AML-193 (cell line): ENCODE data around the gene CRYGD.
A peak's percentile ranks its signal among the peaks of the same experiment; 100 is the strongest.
"Not testable (repeated sequence)": the region's sequence is repeated elsewhere in the genome, so short reads cannot be mapped to it uniquely, and the experiment has no call there.

ENCODE experiments used
- DNase-seq, 2 experiments: peaks; one replicate each; lab custom pipeline; 2025; lab: John Stamatoyannopoulos, UW

The CRYGD gene

DNA sequence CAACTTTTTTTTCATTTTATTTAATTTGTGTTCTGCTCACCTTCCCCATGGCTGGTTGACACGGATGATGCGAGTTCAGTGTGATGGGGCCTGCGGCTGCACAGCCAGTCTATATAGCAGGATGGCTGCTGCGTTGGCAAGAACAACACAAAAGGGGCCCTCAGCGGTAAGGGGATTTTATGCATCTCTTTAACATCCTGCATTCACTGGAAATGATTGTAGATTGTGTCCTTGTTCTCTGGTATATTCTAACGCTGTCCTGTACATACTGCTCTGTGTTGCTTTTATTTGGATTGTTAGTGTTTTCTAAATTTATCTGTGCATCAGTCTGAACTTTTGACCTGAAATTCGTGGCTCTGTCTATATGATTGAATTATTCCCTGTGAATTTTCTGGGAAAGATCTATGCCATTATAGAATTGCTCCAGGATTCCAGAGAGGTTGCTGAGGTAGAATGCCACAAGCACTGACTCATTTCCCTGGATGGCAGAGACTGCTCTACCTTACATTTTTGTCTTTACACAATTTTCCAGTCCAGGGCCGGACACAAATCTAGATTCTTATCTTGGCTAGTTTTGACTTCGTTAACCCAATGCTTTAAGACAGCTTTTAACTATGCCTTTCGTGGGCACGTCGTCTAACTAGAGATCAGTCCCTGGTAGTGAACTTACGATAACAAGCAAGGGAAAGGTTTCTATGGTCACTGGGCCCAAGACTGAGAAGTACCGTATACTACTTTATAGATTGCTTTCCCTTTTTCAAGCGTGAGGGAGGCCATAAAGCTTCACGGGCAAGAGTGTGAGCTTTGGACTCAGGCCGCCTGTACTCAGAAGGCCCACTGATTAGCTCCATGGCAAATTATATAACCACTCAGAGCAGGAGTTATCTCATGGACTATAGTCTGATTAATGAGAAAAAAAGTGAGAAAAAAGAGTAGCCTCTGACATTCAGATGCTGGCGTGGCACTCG lies 5.7 kb upstream of the CRYGD start, which contains the start of gene CRYGC:
CRYGC (minus strand) TSS at position 85 of the 968 bp plus-strand sequence; CDS start at position 49, 36 bp downstream.
- DNase-seq: no peak

DNA sequence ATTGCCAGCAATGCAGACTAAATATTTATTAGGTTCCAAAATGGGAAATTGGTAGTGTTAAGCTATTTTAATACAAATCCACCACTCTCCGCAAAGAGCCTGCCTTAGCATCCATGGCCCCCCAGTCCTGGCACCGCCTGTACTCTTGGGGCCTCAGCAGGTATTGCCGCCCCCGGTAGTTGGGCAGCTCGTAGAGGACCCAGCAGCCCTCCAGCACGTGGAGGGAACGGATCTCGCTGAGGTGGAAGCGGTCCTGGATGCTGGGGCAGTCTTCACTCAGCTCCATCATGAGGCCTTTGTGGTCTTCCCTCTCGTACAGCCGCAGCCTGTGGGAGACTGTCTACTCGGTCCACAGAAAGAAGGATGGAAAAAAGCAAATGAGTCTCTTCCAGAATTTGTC lies 3.8 kb upstream of the CRYGD start:
- DNase-seq: no peak

DNA sequence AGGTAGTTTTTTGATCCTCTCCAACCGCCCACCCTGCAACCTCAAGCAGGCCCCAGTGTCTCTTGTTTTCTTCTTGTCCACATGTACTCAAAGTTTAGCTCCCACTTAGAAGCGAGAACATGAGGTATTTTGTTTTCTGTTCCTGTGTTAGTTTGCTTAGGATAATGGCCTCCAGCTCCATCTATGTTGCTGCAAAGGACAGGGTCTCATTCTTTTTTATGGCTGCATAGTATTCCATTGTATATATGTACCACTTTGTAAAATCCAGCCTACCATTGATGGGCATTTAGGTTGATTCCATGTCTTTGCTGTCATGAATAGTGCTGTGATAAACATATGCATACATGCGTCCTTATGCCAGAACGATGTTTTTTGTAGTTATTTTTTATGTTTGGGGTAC lies 2.8 kb upstream of the CRYGD start:
- no peak for DNase-seq

DNA sequence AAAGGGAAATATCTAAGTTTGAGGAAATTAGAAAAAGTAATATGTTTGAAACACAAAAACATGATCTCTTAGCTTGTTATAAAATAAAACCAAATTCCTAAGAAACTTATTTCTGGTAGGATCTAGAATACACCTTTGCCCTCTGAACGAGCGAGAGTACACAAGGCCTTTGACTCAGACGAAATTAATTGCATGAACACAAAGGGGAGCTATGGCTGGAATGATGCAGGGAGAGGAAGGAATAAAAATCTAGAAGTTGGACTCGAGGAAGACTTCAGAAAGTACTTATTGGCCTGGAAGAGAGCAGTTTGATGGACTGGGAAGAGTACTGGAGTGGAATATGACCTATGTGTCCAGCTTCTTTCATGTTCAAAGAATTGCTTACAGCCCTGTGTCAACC lies 927 bp upstream of the CRYGD start:
- no peak for DNase-seq

DNA sequence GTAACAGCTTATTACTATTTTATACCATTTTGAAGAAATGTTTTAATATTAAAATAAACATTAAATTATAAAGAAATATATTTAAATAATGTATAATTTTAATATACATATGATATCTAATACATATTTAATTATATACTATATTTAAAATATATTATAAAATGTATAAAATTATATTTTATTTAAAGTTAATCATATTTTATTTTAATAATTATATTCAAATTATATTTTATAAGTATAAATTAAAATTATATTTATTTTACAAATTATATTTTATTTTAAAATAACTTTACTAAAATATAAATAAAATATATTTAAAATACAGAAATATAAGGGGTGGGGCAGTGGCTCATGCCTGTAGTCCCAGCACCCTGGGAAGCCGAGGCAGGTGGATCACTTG lies 2.1 kb downstream of the CRYGD start:
- DNase-seq: no peak

DNA sequence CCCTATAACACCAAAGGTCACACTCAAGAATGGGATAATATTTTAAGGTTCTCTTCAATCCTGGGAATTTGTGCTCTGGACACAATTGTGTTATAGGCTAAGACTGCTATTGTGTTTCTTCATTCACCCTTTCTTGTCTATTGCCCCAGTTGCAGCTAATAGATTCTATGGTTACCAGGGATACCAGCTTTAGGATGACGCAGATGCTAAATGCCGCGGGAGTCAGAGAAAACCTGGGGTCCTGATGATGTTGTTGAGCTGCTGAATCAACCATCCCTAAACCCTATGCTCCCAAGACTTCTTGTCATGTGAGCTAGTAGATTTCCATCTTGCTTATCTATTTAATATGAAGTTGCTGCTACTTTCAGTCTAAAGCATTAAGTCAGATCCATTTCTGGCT lies 5.4 kb downstream of the CRYGD start:
- no peak for DNase-seq

DNA sequence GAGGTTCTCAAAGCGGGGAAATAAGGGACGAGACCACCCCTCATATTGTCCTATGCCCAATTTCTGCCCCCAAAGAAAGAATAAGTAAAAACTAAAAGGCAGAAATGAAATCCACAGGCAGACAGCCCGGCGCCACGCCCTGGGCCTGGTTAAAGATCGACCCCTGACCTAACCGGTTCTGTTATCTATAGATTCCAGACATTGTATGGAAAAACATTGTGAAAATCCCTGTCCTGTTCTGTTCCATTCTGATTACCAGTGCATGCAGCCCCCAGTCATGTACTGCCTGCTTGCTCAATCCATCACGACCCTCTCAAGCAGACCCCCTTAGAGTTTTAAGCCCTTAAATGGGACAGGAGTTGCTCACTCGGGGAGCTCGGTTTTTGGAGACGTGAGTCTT lies 6.9 kb downstream of the CRYGD start:
- DNase-seq: not testable (repeated sequence)

DNA sequence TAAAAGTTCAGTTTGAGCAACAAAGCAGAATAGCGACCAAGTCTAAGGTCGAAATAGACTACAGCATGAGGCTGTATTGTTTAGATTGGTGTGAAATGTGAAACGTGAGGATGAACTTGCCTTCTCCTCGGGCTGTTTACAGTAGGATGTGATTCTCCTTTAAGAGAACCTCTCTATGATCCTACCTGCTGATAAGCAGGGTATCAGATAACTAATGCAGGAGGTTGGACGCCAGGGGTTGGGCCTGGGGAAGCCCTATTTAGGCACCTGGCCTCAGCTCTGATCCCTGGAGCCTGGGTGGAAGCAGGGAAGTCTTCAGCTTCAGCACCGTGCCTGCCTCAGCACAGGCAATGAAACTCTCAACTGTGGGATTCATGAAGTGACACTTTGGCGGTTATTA lies 11.4 kb downstream of the CRYGD start:
- no peak for DNase-seq

DNA sequence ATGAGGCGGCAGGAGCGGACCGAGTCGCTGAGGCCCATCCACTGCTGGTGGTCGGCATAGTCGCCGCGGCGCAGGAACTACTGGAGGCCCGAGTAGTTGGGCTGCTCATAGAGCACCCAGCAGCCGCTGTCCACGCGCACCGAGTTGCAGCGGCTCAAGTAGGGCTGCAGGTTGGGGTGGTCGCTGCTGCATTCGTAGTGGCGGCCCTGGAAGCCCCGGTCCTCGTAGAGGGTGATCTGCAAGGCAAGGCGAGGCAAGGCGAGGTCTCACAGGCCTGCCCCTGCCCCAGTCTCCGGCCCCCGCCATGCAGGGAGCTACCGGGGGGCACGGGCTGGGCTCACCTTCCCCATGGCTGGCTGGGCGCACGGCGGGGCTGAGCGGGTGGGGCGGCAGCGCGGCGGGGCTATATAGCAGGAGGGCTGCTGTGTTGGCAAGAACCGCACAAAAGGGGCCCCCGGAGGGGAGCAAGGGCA lies 12.0 kb downstream of the CRYGD start:
- not testable (repeated sequence) for DNase-seq

DNA sequence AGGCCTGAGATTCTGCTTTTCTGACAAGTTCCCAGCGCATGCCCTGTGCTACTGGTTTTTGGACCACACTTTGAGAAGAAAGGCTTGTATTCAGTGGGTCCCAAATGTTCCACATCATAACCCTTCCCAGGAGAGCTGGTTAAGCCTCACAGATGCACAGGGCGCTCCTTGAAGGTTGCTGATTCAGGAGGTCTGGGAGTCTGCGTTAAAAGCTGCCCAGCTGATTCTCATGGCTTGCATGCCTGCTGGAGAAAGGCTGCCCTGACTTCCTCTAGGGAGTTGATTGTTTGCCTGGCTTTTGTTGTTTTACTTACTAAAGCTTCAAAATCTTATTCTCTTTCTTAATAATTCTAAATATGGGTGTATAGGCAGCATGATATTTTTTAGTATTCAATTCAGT lies 20.7 kb downstream of the CRYGD start:
- no peak for DNase-seq

DNA sequence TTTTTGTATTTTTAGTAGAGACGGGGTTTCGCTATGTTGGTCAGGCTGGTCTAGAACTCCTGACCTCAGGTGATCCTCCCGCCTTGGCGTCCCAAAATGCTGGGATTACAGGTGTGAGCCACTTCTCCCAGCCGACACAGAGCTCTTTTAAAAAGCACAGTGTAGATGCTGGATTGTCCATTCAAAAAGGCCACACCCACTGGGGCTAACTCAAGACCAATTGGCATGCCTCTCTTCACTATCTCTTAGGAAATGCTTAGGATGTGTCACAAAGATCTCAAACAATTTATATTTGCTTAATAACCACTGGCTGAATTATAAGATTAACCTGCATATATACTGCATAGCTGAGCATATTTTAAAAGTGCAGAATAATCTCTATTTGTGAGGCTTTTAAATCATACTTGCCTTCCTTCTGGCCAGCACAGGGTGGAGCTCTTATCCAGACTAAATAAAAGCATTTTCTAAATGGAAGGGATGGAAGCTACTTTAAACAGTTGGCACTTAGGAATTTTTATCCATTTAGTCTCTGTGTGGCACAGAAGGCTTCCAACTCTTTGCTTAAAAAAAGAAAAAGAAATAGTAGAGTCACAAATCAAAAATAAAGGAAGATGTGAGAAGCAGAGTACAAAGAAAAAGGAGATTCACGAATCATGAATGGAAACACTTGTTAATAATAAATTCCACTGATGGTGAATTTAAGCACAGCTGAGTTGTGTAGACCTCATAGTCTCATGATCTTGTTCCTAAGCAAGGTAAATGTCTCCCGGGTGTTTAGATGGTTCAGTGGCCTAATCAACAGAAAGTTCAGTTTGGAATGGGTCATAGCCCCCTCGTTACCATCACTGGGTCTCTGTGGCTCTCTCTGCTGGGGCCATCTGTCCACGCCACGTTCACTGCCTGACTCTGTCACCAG lies 22.4 kb downstream of the CRYGD start:
- DNase-seq: peak in 1 of 2 experiments; percentile 17

DNA sequence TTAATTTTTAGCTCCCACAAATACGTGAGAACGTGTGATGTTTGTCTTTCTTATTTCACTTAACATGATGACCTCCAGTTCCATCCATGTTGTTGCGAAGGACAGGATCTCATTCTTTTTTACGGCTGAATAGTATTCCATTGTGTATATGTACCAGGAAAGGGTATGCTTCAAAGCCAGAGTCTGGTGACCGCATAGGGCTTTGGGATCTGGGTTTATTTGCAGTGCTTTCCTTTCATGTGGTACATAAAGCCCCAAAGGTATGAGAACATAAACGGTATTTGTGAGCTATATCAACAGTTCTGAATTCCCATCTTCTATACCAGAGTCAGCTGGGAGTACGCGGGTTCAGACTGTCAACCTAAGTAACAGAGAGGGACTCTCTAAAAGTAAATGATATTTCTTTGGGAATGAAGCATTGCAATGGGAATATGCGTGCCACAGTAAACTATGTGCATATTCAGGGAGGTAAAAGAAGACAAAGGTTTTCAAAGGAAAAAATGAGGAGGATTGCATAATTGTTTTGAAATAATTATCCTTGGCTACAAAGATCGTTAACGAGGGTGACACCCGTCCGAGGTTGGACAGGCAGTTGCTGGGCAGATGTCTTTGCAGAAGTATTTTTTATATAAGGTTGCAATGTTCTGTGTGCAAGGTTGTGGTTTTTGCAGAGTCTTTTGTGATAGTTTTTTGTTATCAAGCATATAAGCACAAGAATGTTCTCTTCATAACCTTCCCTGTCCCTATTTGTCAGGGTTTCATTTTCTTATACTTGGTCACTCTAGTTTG lies 24.4 kb downstream of the CRYGD start:
- peak; percentile 67 for DNase-seq

DNA sequence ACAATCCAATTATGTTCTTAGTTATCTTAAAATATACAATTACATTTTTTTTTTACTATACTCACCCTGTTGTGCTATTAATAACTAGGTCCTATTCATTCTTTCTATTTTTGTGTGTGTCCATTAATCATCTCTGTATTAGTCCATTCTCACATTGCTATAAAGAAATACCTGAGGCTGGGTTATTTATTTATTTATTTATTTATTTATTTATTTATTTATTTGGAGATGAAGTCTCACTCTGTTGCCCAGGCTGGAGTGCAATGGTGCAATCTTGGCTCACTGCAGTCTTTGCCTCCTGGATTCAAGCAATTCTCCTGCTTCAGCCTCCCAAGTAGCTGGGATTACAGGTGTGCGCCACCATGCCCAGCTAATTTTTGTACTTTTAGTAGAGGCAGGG lies 25.6 kb downstream of the CRYGD start:
- not testable (repeated sequence) for DNase-seq

DNA sequence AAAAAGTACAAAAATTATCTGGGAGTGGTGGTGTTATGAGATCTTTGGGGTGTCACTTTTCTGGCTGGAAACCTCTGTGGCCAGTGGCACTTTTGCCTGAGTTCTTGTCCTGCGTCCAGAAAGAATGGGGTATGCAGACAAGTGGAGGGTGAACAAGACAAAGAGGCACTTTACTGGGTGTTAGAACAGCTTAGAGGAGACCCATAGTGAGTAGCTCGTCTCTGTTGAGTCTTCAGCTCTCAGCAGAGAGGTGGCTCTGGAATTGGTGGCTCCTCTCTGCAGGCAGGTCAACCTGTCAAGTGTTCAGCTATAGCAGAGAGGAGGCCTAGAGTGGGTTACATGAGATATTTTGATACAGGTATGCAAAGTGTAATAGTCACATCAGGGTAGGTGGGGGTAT lies 26.1 kb downstream of the CRYGD start:
- DNase-seq: no peak

DNA sequence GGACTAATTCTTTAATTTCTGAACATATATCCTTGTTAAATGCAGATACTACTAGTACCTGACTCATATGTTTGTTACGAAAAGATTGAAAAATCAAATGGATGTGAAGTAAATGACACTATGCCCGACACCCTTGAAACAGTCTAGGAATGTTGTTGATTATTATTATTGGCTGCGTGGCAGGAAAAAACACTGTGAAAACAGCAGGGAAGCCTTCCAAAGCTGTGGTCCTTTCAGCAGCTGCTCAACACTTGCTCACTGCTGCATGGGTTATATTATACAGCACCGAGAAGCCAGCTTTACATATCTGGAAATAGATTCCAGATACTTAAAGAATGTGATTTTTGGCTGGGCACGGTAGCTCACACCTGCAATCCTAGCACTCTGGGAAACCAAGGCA lies 26.5 kb downstream of the CRYGD start:
- no peak for DNase-seq

DNA sequence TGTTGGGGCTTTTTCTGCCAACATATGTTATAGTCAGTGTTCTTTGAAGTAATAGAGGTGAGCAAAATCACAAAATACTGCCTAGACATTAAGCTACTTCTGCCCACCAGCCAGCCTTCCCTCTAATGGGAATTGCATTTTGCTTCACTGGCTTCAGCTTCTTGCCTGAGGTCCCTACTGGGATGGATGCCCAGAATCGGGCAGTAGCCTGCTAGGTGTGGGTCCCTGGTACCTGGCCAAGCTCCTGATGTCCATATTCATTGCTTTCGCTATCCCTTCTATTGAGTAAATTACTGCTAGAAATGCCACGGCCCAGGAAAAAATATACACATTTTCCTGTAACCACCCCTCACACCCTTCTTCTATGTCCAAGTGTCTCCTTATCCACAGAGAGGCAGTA lies 27.0 kb downstream of the CRYGD start:
- DNase-seq: no peak

DNA sequence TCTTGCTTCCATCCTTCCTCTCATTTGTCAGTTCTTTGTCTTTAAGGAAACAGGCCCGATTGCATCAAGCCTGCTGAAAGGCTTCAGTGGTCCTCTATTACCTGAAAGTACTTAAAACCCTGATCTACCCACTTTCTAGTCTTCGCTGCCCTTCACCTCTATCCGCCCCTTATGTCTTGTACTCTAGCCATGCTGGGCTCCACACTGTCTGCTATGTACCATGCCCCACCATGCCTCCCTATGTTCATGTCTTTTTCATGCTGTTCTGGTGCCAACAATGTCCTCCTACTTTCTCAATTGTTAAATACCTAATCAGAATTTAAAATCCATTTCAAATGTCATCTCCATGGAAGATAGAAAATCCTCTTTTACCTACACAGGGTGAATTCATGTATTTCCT lies 28.2 kb downstream of the CRYGD start:
- DNase-seq: no peak

DNA sequence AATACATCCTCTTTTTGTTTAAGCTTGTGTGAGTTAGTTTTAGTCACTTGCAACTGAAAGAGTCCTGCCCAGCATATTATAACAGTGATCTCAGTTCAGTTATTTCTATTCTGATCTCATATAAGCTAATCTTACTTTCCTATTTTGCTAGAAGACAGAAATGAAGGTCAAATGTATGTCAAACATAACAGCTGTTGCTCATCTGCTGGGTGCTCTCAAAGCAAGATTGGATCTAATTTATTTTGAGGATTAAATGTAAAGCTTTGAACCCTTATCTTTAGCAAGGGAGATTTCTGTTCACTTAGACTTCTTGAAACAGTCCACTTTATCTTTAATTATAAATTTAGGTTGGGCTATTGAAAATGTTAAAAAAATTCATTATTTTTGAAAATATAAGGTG lies 31.2 kb downstream of the CRYGD start:
- peak in 1 of 2 experiments; percentile 23 for DNase-seq

DNA sequence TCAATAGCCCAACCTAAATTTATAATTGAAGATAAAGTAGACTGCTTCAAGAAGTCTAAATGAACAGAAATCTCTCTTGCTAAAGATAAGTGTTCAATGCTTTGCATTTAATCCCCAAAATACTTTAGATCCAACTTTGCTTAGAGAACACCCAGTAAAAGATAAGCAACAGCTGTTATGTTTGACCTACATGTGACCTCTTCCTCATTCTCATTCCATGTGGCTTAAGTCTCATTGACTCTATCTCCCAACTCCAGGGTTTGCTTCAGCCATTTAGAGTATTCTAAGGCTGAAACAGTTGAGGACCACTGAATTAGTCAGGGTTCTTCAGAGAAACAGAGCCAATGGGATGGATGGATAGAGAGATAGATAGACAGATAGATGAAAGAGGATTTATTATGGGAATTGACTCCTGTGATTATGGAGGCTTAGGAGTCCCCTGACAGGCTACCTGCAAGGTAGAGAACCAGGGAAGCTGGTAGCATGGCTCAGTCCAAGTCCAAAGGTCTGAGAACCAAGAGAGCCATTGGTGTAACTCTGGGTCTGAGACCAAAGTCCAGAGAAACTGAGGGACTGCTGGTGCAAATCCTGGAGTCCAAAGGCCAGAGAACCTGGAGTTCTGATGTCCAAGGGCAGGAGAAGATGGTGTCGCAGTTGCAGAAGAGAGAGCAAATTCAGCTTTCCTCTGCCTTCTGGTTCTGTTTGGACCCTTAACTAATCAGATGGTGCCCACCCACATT lies 32.1 kb downstream of the CRYGD start:
- no peak for DNase-seq

DNA sequence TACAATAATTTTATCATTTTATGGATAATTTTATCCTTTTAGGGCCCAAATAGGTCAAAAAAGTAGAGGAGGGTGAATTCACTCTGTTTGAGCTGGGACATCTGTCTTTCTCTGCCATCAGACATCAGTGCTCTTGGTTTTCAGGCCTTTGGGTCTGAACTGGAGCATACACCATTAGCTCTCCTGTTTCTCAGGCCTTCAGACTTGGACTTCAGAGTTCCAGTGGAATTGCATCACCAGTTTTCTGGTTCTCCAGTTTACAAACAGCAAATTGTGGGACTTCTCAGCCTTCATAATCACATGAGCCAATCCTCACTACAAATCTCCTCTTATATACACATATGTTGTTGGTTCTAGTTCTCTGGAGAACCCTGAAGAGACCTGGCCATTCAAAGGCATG lies 33.9 kb downstream of the CRYGD start:
- no peak for DNase-seq

DNA sequence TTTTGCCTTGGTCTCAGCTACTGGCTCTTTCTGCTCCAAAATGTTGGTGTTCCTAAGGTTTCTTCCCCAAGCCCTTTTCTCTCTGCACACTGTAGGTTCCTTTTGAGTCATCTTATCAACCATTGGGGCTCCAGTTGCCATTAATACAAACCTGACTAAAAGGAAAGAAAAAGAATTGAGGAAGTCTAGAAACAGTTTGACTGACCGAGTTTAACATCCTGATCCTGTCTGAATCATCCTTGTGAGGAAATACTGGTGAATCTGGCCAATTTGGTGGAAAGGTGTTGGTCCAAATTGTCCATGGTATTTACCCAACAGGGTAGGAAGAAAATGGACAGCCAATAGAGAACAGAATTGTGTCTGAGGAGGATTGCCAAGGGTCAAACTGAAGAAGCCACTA lies 38.3 kb downstream of the CRYGD start:
- peak; percentile 46 to 64 for DNase-seq
